ENCODE data around the gene RUFY3. TPM values are rescaled to one million over a fixed set of nuclear protein-coding genes. Genes with fewer than 3 reads are reported as not detected.

The RUFY3 gene
- total RNA-seq, 1 experiment from 2014 or later, result 32.9 TPM

GRCh38 chr4:70833675-70834074 lies 111.9 kb downstream of the RUFY3 start:
- DNase-seq (ENCODE audit: low read depth, low spot score) (no peak), ATAC-seq (no peak)
- Histone ChIP-seq H3K4me2 (ENCODE audit: low read length) (no peak overlapping the region), H3K79me2 (ENCODE audit: insufficient read depth, low read length) (peaks cover 93% of the 10 kb centered on the region), H3K27me3 (ENCODE audit: insufficient read depth, low read length) (no peaks in the 10 kb centered on the region), H3K9ac (ENCODE audit: low read length) (no peak overlapping the region), H2AFZ (ENCODE audit: low read depth, low read length, poor library complexity, severe bottlenecking) (no peak overlapping the region), H3K9me3 (ENCODE audit: control insufficient read depth in 1 of 2, insufficient read depth in 1 of 2, low read depth in 1 of 2, low read length in 2 of 2) (no peaks in the 10 kb centered on the region), H3K4me3 (replicated peaks in 1 of 2; ENCODE audit: low read depth in 1 of 2, low read length in 2 of 2) (no peak overlapping the region), H4K20me1 (ENCODE audit: insufficient read depth) (peaks cover 13% of the 10 kb centered on the region; the same call in 1 of the 2 replicates), H3K36me3 (ENCODE audit: control insufficient read depth in 1 of 2, insufficient read depth in 2 of 2, low read length in 2 of 2) (peaks cover 40 to 56% of the 10 kb centered on the region in 2 experiments), H3K27ac (ENCODE audit: low read depth, low read length) (no peak overlapping the region), H3K9me2 (ENCODE audit: insufficient read depth) (no peaks in the 10 kb centered on the region), H3K4me1 (ENCODE audit: control insufficient read depth in 1 of 2, insufficient read depth in 2 of 2, low read length in 2 of 2) (peaks cover 3 to 10% of the 10 kb centered on the region in 2 experiments; a peak in 3 of 4 replicates)
- ChIA-PET POLR2A (no interaction called here), RAD21 (ENCODE audit: low non-redundant PET in 1 of 2, low total read pairs in 2 of 2, uncharacterized antibody in 2 of 2, unreplicated experiment in 2 of 2) (no interaction called here), CTCF (no interaction called here)
- intact Hi-C loops (cut with micrococcal nuclease), result no loop called here
- no TSS peak for BruUV-seq (replicated peaks)
- TF ChIP-seq JUND (IDR thresholded peaks at IDR 0.05), result no peak
- no peak for TF ChIP-seq ZFX (IDR thresholded peaks at IDR 0.05)
- no peak for TF ChIP-seq TCF7L2 (IDR thresholded peaks at IDR 0.05; ENCODE audit: borderline replicate concordance, extremely low read depth, insufficient read depth, insufficient read length)
- TF ChIP-seq SP1 (IDR thresholded peaks at IDR 0.05; ENCODE audit: low read depth), result no peak

- no peak overlapping the region for H3K9ac ChIP-seq (ENCODE audit: low read length)
- TF ChIP-seq ZFX (IDR thresholded peaks at IDR 0.05) (no peak), ZNF274 (IDR thresholded peaks at IDR 0.05; ENCODE audit: low read depth, low read length) (no peak), CEBPB (IDR thresholded peaks at IDR 0.05; ENCODE audit: low read depth) (no peak), TCF7L2 (IDR thresholded peaks at IDR 0.05; ENCODE audit: borderline replicate concordance, extremely low read depth, insufficient read depth, insufficient read length) (no peak), EGR1 (IDR thresholded peaks at IDR 0.05; ENCODE audit: low read depth) (no peak)
- H3K79me2 ChIP-seq (ENCODE audit: insufficient read depth, low read length), result peaks cover 85% of the 10 kb centered on the region
- no peak overlapping the region for H2AFZ ChIP-seq (ENCODE audit: low read depth, low read length, poor library complexity, severe bottlenecking)
- H3K9me2 ChIP-seq (ENCODE audit: insufficient read depth), result no peaks in the 10 kb centered on the region
- ATAC-seq, result no peak
- ChIA-PET RAD21 (ENCODE audit: low non-redundant PET in 1 of 2, low total read pairs in 2 of 2, uncharacterized antibody in 2 of 2, unreplicated experiment in 2 of 2) (no interaction called here), POLR2A (no interaction called here), CTCF (no interaction called here)
- BruUV-seq (replicated peaks), result no TSS peak
- H3K27ac ChIP-seq (ENCODE audit: low read depth, low read length), result no peak overlapping the region
- H3K4me1 ChIP-seq (ENCODE audit: control insufficient read depth in 1 of 2, insufficient read depth in 2 of 2, low read length in 2 of 2), result peaks cover 3 to 15% of the 10 kb centered on the region in 2 experiments; a peak in 3 of 4 replicates
- 0 out of 2 replicates have a peak overlapping the region, but pooled peaks have one; percentile 96 for H3K4me2 ChIP-seq (ENCODE audit: low read length)
- H3K4me3 ChIP-seq (replicated peaks in 1 of 2; ENCODE audit: low read depth in 1 of 2, low read length in 2 of 2), result no peak overlapping the region
- H4K20me1 ChIP-seq (ENCODE audit: insufficient read depth), result peaks cover 13% of the 10 kb centered on the region; the same call in 1 of the 2 replicates
- no peaks in the 10 kb centered on the region for H3K27me3 ChIP-seq (ENCODE audit: insufficient read depth, low read length)
- H3K36me3 ChIP-seq (ENCODE audit: control insufficient read depth in 1 of 2, insufficient read depth in 2 of 2, low read length in 2 of 2), result peaks cover 32 to 42% of the 10 kb centered on the region in 2 experiments
- DNase-seq (ENCODE audit: low read depth, low spot score), result no peak
- no peaks in the 10 kb centered on the region for H3K9me3 ChIP-seq (ENCODE audit: control insufficient read depth in 1 of 2, insufficient read depth in 1 of 2, low read depth in 1 of 2, low read length in 2 of 2)
- intact Hi-C loops (cut with micrococcal nuclease), result loop anchor here (5.0 kb wide), 1 partner anchor 149 kb away; the partner anchor contains the start of gene UTP3
Measured at GRCh38 chr4:70836081-70836480, 114.3 kb downstream of the RUFY3 start.

All from HCT116 (cell line).